Upper lobe of left lung (tissue), 6 donors: ENCODE data around the gene ADAMTS7. TPM values are rescaled to one million over a fixed set of nuclear protein-coding genes. Genes with fewer than 3 reads are reported as not detected.

ENCODE experiments used
- ATAC-seq, 2 donors: fragments of 200-7000 bp; cut with Tn5 transposase; one replicate each; pipeline ENCODE4 v1.9.1; 2022; ENCODE audit warnings: mild to moderate bottlenecking in 2 of 2, moderate library complexity in 2 of 2; ENCODE audit not compliant: low FRiP score in 2 of 2
- DNase-seq, 2 donors: peaks; one replicate each; pipeline ENCODE4 v3.0.0-alpha.2; 2019 to 2020
- H3K27ac ChIP-seq, 4 donors: fragments of 200-600 bp; sonication (generic); one replicate each; pipeline ENCODE4 v1.5.1; 2016 to 2019
- H3K27me3 ChIP-seq, 4 donors: fragments of 200-600 bp; sonication (generic); one replicate each; pipeline ENCODE4 v1.5.1; 2017 to 2019
- H3K36me3 ChIP-seq, 4 donors: fragments of 200-600 bp; sonication (generic); one replicate each; pipeline ENCODE4 v1.5.1; 2016 to 2019
- H3K4me1 ChIP-seq, 4 donors: fragments of 200-600 bp; sonication (generic); one replicate each; pipeline ENCODE4 v1.5.1; 2018 to 2019
- H3K4me3 ChIP-seq, 4 donors: fragments of 200-600 bp; sonication (generic); one replicate each; pipeline ENCODE4 v1.5.1; 2017 to 2019; ENCODE audit warnings: mild to moderate bottlenecking in 2 of 4, moderate library complexity in 1 of 4
- H3K9me3 ChIP-seq, 4 donors: fragments of 200-600 bp; sonication (generic); one replicate each; pipeline ENCODE4 v1.5.1; 2018 to 2019
- EP300 ChIP-seq, 4 donors: sonication (generic); formaldehyde crosslinking; IDR thresholded peaks; one replicate each; pipeline ENCODE4 v1.5.1; 2017; ENCODE audit warnings: antibody characterized with exemption in 4 of 4, control low read depth in 2 of 4
- POLR2A ChIP-seq, 4 donors: fragments of 450-650 bp; IDR thresholded peaks; one replicate each; pipeline ENCODE4 v1.5.1; 2016 to 2017; ENCODE audit warnings: antibody characterized with exemption in 4 of 4, mild to moderate bottlenecking in 2 of 4
- POLR2AphosphoS5 ChIP-seq, 2 donors: sonication (generic); formaldehyde crosslinking; IDR thresholded peaks; one replicate each; pipeline ENCODE4 v1.5.1; 2017; ENCODE audit warnings: antibody characterized with exemption in 2 of 2
- WGBS, 2 donors: methylation state at CpG; one replicate each; pipeline ENCODE4 v1.1.5; 2017 to 2018; 5-methylcytosine and 5-hydroxymethylcytosine counted together
- total RNA-seq, 6 donors: library from RNA; depleted of rRNA in 4 of 6; stranded (reverse); fragments of >200 nt in 4 of 6; gene quantifications; one replicate each; pipeline versions ENCODE4 v1.1.0 to v1.2.1, GENCODE V29; 2016 to 2021
- TF ChIP-seq, protein P1 (sequence below), 6 experiments: fragments of 450-650 bp in 4 of 6; fragments of 200-600 bp in 2 of 6; sonication (generic) in 2 of 6; IDR thresholded peaks; one replicate each; pipeline ENCODE4 v1.5.1; 2016 to 2019; ENCODE audit warnings: antibody characterized with exemption in 6 of 6
- donor health status: DM: no; HTN: no; CAD: no; lungs with moderate emphysema.
- donor health status: DM: no; HTN: yes; CAD: no; lungs with severe emphysema.

Gene ADAMTS7
- total RNA-seq, 6 donors from 2014 or later, result 1.8 to 10.2 (median 5.1) TPM

DNA sequence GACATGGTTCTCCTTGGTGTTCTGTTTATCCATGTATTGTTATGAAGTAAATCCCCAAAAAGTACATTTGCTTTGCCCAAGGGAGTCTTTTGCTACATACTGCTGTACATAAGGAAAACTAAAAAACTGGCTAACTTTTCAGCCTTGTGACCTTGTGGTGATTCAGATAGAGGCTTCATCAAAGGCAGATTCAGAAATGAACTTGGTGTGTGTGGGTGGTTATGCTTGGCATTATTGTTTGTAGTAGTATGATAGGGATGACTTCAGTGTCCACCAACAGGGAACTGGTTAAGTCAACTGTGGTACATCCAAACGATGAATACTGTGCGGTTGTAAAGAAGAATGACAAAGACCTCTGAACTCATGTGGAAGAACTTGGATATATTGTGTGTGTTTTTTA lies 94.6 kb downstream of the ADAMTS7 start:
- H3K27ac ChIP-seq, result no peak overlapping the region
- no peaks in the 10 kb centered on the region for H3K27me3 ChIP-seq
- no peak overlapping the region for H3K4me3 ChIP-seq
- H3K36me3 ChIP-seq, result no peaks in the 10 kb centered on the region
- DNase-seq, result no peak
- WGBS, 2 donors, result 86 to 89% methylated on average over 2 of the region's 2 CpGs
- TF ChIP-seq POLR2AphosphoS5 (IDR thresholded peaks at IDR 0.05) (no peak), POLR2A (IDR thresholded peaks at IDR 0.05) (no peak), EP300 (IDR thresholded peaks at IDR 0.05) (no peak)
- TF ChIP-seq, protein P1, sequence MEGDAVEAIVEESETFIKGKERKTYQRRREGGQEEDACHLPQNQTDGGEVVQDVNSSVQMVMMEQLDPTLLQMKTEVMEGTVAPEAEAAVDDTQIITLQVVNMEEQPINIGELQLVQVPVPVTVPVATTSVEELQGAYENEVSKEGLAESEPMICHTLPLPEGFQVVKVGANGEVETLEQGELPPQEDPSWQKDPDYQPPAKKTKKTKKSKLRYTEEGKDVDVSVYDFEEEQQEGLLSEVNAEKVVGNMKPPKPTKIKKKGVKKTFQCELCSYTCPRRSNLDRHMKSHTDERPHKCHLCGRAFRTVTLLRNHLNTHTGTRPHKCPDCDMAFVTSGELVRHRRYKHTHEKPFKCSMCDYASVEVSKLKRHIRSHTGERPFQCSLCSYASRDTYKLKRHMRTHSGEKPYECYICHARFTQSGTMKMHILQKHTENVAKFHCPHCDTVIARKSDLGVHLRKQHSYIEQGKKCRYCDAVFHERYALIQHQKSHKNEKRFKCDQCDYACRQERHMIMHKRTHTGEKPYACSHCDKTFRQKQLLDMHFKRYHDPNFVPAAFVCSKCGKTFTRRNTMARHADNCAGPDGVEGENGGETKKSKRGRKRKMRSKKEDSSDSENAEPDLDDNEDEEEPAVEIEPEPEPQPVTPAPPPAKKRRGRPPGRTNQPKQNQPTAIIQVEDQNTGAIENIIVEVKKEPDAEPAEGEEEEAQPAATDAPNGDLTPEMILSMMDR (IDR thresholded peaks at IDR 0.05), result no peak
- ATAC-seq, result no peak
- no peaks in the 10 kb centered on the region for H3K4me1 ChIP-seq
- peaks cover 0 to 3% (median 0%) of the 10 kb centered on the region in 4 donors for H3K9me3 ChIP-seq

DNA sequence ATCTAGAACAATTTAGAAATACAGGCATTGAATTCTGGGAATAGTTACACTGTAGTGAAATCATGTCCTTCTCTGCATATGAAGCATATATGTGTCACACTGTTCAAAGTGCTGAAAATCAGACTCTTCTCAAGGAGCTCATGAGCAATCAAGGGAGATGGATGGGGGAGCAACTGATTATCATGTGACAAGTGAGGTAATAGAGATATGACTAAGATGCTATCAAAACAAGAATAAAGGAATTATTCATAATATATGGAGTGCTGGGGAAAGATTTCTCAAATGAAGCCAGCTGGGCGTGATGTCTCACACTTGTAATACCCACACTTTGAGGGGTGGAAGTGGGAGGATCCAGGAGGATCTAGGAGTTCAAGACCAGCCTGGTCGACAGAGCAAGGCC lies 95.3 kb downstream of the ADAMTS7 start:
- 76 to 80% methylated on average over 2 of the region's 2 CpGs for WGBS, 2 donors
- Histone ChIP-seq H3K36me3 (no peaks in the 10 kb centered on the region), H3K4me1 (no peaks in the 10 kb centered on the region), H3K9me3 (peaks cover 0 to 3% (median 0%) of the 10 kb centered on the region in 4 donors), H3K27ac (no peak overlapping the region), H3K27me3 (no peaks in the 10 kb centered on the region), H3K4me3 (no peak overlapping the region)
- ATAC-seq (no peak), DNase-seq (no peak)
- no peak for TF ChIP-seq POLR2AphosphoS5 (IDR thresholded peaks at IDR 0.05)
- no peak for TF ChIP-seq POLR2A (IDR thresholded peaks at IDR 0.05)
- TF ChIP-seq, protein P1 (IDR thresholded peaks at IDR 0.05), result no peak
- no peak for TF ChIP-seq EP300 (IDR thresholded peaks at IDR 0.05)

GRCh38 chr15:78715434-78715833 lies 95.8 kb downstream of the ADAMTS7 start:
- 75 to 94% methylated on average over 5 of the region's 5 CpGs for WGBS, 2 donors
- no peaks in the 10 kb centered on the region for H3K27me3 ChIP-seq
- peaks cover 0 to 3% (median 0%) of the 10 kb centered on the region in 4 donors for H3K9me3 ChIP-seq
- H3K4me1 ChIP-seq, result no peaks in the 10 kb centered on the region
- no peak for DNase-seq
- H3K27ac ChIP-seq, result no peak overlapping the region
- ATAC-seq, result no peak
- H3K36me3 ChIP-seq, result no peaks in the 10 kb centered on the region
- TF ChIP-seq EP300 (IDR thresholded peaks at IDR 0.05), result no peak
- no peak for TF ChIP-seq POLR2AphosphoS5 (IDR thresholded peaks at IDR 0.05)
- no peak for TF ChIP-seq POLR2A (IDR thresholded peaks at IDR 0.05)
- TF ChIP-seq, protein P1 (IDR thresholded peaks at IDR 0.05), result no peak
- H3K4me3 ChIP-seq, result no peak overlapping the region

GRCh38 chr15:78714890-78715289 lies 96.4 kb downstream of the ADAMTS7 start:
- TF ChIP-seq POLR2A (IDR thresholded peaks at IDR 0.05), result no peak
- TF ChIP-seq EP300 (IDR thresholded peaks at IDR 0.05), result no peak
- TF ChIP-seq, protein P1 (IDR thresholded peaks at IDR 0.05), result no peak
- no peak for TF ChIP-seq POLR2AphosphoS5 (IDR thresholded peaks at IDR 0.05)
- Histone ChIP-seq H3K4me3 (no peak overlapping the region), H3K27ac (no peak overlapping the region), H3K27me3 (no peaks in the 10 kb centered on the region), H3K4me1 (no peaks in the 10 kb centered on the region), H3K36me3 (no peaks in the 10 kb centered on the region), H3K9me3 (peaks cover 0 to 3% (median 0%) of the 10 kb centered on the region in 4 donors)
- WGBS, 2 donors, result 90 to 91% methylated on average over 3 of the region's 3 CpGs
- DNase-seq (no peak), ATAC-seq (no peak)

- TF ChIP-seq POLR2A (IDR thresholded peaks at IDR 0.05) (no peak), EP300 (IDR thresholded peaks at IDR 0.05) (no peak), POLR2AphosphoS5 (IDR thresholded peaks at IDR 0.05) (no peak)
- TF ChIP-seq, protein P1 (IDR thresholded peaks at IDR 0.05), result no peak
- Histone ChIP-seq H3K27me3 (no peaks in the 10 kb centered on the region), H3K27ac (no peak overlapping the region), H3K36me3 (no peaks in the 10 kb centered on the region), H3K9me3 (peaks cover 0 to 3% (median 0%) of the 10 kb centered on the region in 4 donors), H3K4me1 (peaks cover 0 to 7% (median 6%) of the 10 kb centered on the region in 4 donors), H3K4me3 (no peak overlapping the region)
- DNase-seq (no peak), ATAC-seq (no peak)
- 53 to 80% methylated on average over 8 of the region's 8 CpGs for WGBS, 2 donors
Observed at GRCh38 chr15:78712797-78713515, 98.3 kb downstream of the ADAMTS7 start.
